Nephron progenitor cell (in vitro differentiated cells): Measurements from ENCODE around the gene KIF18A.
A peak's percentile ranks its signal among the peaks of the same experiment; 100 is the strongest.

ENCODE experiments used
- DNase-seq: peaks from one replicate; pipeline ENCODE4 v3.0.0; 2021
- H3K27ac Mint-ChIP-seq: 2 replicates; pipeline ENCODE4 v1.8.0; 2021; ENCODE audit warnings: mild to moderate bottlenecking, moderate library complexity, mixed read lengths
- H3K27me3 Mint-ChIP-seq: 2 replicates; pipeline ENCODE4 v1.8.0; 2021; ENCODE audit warnings: mild to moderate bottlenecking, low read depth, mixed read lengths; ENCODE audit not compliant: poor library complexity
- H3K36me3 Mint-ChIP-seq: 2 replicates; pipeline ENCODE4 v1.8.0; 2021; ENCODE audit warnings: low read depth, mixed read lengths
- H3K4me1 Mint-ChIP-seq: 2 replicates; pipeline ENCODE4 v1.8.0; 2021; ENCODE audit warnings: mixed read lengths
- H3K4me3 Mint-ChIP-seq: 2 replicates; pipeline ENCODE4 v1.8.0; 2021; ENCODE audit warnings: mild to moderate bottlenecking, moderate library complexity, mixed read lengths
- H3K9me3 Mint-ChIP-seq: 2 replicates; pipeline ENCODE4 v1.8.0; 2021; ENCODE audit warnings: mild to moderate bottlenecking, moderate library complexity, mixed read lengths
- TF ChIP-seq, protein P1 (sequence below): fragments of 200-600 bp; sonication (generic); IDR thresholded peaks from 2 replicates; pipeline ENCODE4 v1.5.0; 2021; ENCODE audit warnings: antibody characterized with exemption

The KIF18A gene

GRCh38 chr11:28026634-28027290 lies 81.2 kb downstream of the KIF18A start:
- no peak overlapping the region for H3K4me3 Mint-ChIP-seq
- H3K4me1 Mint-ChIP-seq, result no peaks in the 10 kb centered on the region
- peaks cover 18% of the 10 kb centered on the region for H3K9me3 Mint-ChIP-seq

DNA sequence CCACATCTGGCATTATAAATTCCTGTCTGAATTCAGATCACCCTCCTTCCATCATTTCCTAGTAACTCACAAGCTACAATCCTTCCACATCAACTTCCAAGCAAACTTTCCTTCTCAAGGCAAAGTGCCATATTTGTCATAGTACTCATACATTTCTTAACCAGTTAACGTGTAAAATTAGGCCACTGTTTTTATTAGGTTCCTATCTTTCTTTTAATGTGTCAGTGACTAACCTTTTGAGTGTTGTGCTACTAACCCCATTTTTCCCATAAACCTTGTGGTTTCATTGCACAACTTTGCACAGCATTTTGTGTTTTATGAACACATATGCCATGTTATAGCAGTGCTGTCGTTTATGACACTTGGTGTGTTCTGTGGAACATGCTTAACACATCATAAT lies 90.1 kb downstream of the KIF18A start:
- H3K9me3 Mint-ChIP-seq, result no peaks in the 10 kb centered on the region
- TF ChIP-seq, protein P1, sequence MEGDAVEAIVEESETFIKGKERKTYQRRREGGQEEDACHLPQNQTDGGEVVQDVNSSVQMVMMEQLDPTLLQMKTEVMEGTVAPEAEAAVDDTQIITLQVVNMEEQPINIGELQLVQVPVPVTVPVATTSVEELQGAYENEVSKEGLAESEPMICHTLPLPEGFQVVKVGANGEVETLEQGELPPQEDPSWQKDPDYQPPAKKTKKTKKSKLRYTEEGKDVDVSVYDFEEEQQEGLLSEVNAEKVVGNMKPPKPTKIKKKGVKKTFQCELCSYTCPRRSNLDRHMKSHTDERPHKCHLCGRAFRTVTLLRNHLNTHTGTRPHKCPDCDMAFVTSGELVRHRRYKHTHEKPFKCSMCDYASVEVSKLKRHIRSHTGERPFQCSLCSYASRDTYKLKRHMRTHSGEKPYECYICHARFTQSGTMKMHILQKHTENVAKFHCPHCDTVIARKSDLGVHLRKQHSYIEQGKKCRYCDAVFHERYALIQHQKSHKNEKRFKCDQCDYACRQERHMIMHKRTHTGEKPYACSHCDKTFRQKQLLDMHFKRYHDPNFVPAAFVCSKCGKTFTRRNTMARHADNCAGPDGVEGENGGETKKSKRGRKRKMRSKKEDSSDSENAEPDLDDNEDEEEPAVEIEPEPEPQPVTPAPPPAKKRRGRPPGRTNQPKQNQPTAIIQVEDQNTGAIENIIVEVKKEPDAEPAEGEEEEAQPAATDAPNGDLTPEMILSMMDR, result no peak
- no peak overlapping the region for H3K4me3 Mint-ChIP-seq
- no peak for DNase-seq
- peaks cover 14% of the 10 kb centered on the region for H3K36me3 Mint-ChIP-seq
- H3K4me1 Mint-ChIP-seq, result peaks cover 8% of the 10 kb centered on the region
- no peak overlapping the region for H3K27ac Mint-ChIP-seq
- no peaks in the 10 kb centered on the region for H3K27me3 Mint-ChIP-seq

More at GRCh38 chr11:28026634-28027290, 81.2 kb downstream of the KIF18A start:
- no peak for DNase-seq
- no peak overlapping the region for H3K27ac Mint-ChIP-seq
- TF ChIP-seq, protein P1, result no peak
- H3K27me3 Mint-ChIP-seq, result no peaks in the 10 kb centered on the region
- peaks cover 48% of the 10 kb centered on the region for H3K36me3 Mint-ChIP-seq

GRCh38 chr11:28011813-28012212 lies 96.1 kb downstream of the KIF18A start:
- no peak for DNase-seq
- Mint-ChIP-seq H3K4me3 (no peak overlapping the region), H3K27ac (peak overlapping the region; percentile 11), H3K9me3 (no peaks in the 10 kb centered on the region), H3K27me3 (no peaks in the 10 kb centered on the region), H3K36me3 (peaks cover 10% of the 10 kb centered on the region), H3K4me1 (peaks cover 9% of the 10 kb centered on the region)
- TF ChIP-seq, protein P1, result no peak

DNA sequence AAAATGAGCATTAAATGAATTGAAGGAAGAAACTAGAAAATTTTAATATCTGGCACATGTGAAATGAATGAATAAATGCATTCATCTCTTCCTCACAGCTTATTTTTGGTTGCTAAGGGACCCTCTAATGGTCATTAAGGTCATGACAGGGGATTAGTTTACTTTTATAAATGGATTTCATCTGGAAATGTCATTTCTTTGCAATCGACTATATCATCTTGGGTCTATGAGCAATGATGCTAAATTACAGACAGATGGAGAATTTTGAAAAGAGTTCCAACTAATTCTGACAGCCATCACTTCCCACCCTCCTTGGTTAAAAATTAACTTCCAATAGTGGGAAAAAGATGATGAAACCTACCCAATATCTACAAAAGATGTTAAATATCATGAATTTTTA lies 98.0 kb downstream of the KIF18A start:
- Mint-ChIP-seq H3K4me1 (peaks cover 10% of the 10 kb centered on the region), H3K4me3 (no peak overlapping the region), H3K36me3 (peaks cover 4% of the 10 kb centered on the region), H3K9me3 (no peaks in the 10 kb centered on the region), H3K27me3 (no peaks in the 10 kb centered on the region), H3K27ac (no peak overlapping the region)
- TF ChIP-seq, protein P1, result no peak
- DNase-seq, result no peak

DNA sequence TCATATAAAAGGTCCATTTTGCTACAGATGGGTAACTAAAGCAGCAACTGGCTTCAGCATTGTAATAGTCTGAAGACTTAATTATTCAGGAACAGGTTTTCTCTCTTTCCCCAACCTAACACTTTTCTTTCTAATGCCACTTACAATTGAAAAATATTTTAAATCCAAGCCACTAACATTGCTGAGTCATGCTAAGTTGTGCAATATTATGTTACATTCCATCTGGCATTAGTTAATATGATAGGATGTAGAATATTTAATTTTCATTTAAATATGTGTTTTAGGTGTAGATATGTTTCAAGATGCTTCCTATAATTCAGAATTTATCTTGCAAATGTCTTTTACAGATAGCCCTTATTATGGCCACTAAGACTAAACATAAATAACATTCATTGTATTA lies 98.6 kb downstream of the KIF18A start:
- Mint-ChIP-seq H3K36me3 (peaks cover 7% of the 10 kb centered on the region), H3K9me3 (peaks cover 3% of the 10 kb centered on the region), H3K27ac (no peak overlapping the region), H3K4me1 (peaks cover 10% of the 10 kb centered on the region), H3K27me3 (no peaks in the 10 kb centered on the region), H3K4me3 (no peak overlapping the region)
- no peak for DNase-seq
- TF ChIP-seq, protein P1, result no peak

GRCh38 chr11:28003615-28004014 lies 104.3 kb downstream of the KIF18A start:
- TF ChIP-seq, protein P1, result no peak
- H3K27ac Mint-ChIP-seq, result no peak overlapping the region
- H3K4me1 Mint-ChIP-seq, result peaks cover 10% of the 10 kb centered on the region
- peaks cover 53% of the 10 kb centered on the region for H3K9me3 Mint-ChIP-seq
- no peaks in the 10 kb centered on the region for H3K27me3 Mint-ChIP-seq
- no peak overlapping the region for H3K4me3 Mint-ChIP-seq
- no peak for DNase-seq
- peaks cover 56% of the 10 kb centered on the region for H3K36me3 Mint-ChIP-seq
